ENCODE data around the gene CLK4. TPM values are rescaled to one million over a fixed set of nuclear protein-coding genes. Genes with fewer than 3 reads are reported as not detected.
A peak's percentile ranks its signal among the peaks of the same experiment; 100 is the strongest.

CLK4 gene
- total and polyA plus RNA-seq, 10 donors, result 30.2 to 95.9 (median 53.5) TPM

DNA sequence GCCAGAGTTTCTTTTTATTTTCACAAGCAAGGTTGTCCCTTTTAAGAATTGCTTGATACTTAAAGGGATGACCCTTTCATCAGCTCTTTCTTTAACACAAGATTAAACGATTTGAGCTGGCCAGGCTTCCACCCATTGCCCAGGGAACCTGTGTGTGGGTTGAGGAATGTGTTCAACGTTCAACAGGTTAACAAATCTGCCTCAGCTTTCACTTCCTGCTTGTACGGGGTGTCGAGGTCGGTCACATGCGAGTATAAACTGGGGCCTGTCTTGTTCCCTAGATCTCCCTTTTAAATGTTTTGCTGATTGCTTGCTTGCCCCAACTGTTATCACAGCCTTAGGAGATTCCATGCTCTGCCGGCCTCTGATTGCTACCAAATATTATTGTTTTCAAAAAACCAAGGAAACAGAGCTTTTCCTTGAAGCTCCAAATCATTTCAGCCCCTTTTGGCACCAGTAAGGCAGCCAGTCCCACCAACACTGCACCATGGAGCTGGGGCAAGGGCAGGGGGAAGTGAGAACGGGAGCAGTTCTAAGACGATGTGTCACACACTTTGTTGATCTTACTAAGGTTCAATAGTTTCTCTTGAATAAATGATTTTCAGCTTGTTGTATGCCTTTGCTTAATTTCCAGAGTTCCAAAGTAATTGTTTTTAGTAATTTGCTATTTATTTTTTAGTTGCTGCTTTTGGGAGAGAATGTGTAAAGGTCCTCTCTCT, 10.7 kb upstream of the CLK4 start:
- Histone ChIP-seq H3K4me3 (no peak overlapping the region), H3K27ac (peak overlapping the region in 2 of 8 donors; percentile 17 to 21), H3K4me1 (peaks cover 0 to 7% (median 0%) of the 10 kb centered on the region in 6 donors), H3K36me3 (no peaks in the 10 kb centered on the region), H3K9me3 (peaks cover 0 to 12% (median under 1%) of the 10 kb centered on the region in 8 donors), H3K27me3 (replicated peaks in 1 of 7) (no peaks in the 10 kb centered on the region)
- TF ChIP-seq, protein P1, sequence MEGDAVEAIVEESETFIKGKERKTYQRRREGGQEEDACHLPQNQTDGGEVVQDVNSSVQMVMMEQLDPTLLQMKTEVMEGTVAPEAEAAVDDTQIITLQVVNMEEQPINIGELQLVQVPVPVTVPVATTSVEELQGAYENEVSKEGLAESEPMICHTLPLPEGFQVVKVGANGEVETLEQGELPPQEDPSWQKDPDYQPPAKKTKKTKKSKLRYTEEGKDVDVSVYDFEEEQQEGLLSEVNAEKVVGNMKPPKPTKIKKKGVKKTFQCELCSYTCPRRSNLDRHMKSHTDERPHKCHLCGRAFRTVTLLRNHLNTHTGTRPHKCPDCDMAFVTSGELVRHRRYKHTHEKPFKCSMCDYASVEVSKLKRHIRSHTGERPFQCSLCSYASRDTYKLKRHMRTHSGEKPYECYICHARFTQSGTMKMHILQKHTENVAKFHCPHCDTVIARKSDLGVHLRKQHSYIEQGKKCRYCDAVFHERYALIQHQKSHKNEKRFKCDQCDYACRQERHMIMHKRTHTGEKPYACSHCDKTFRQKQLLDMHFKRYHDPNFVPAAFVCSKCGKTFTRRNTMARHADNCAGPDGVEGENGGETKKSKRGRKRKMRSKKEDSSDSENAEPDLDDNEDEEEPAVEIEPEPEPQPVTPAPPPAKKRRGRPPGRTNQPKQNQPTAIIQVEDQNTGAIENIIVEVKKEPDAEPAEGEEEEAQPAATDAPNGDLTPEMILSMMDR (IDR thresholded peaks at IDR 0.05 in 8 of 11, conservative IDR thresholded peaks at IDR 0.05 in 3 of 11), result no peak
- TF ChIP-seq POLR2AphosphoS5 (IDR thresholded peaks at IDR 0.05) (no peak), POLR2A (IDR thresholded peaks at IDR 0.05) (no peak)
- DNase-seq, result no peak
- intact Hi-C loops (cut with DNase I; ENCODE audit: low total_unique reads), result no loop called here
- 38 to 58% (median 52%) methylated on average over 9 of the region's 9 CpGs for WGBS, 5 donors

DNA sequence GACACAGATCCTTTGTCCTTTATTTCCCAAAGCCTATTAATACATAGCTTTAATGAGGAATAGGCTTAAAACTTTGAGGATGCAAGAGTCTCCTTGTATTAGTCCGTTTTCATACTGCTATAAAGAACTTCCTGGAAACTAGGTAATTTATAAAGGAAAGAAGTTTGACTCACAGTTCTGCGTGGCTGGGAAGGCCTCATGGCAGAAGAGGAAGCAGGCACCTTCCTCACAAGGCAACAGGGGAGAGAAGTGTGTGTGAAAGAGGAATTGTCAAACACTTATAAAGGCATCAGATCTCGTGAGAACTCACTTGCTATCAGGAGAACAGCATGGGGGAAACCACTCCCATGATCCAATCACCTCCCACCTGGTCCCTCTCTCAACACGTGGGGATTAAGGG, 5.4 kb upstream of the CLK4 start:
- no peaks in the 10 kb centered on the region for H3K27me3 ChIP-seq (replicated peaks in 1 of 7)
- TF ChIP-seq POLR2A (IDR thresholded peaks at IDR 0.05) (no peak), POLR2AphosphoS5 (IDR thresholded peaks at IDR 0.05) (no peak)
- TF ChIP-seq, protein P1 (IDR thresholded peaks at IDR 0.05 in 8 of 11, conservative IDR thresholded peaks at IDR 0.05 in 3 of 11), result no peak
- H3K4me1 ChIP-seq, result peaks cover 0 to 11% (median 4%) of the 10 kb centered on the region in 6 donors
- H3K9me3 ChIP-seq, result peaks cover 0 to 8% (median 0%) of the 10 kb centered on the region in 8 donors
- intact Hi-C loops (cut with DNase I; ENCODE audit: low total_unique reads), result no loop called here
- no peak for DNase-seq
- H3K27ac ChIP-seq, result no peak overlapping the region
- no peaks in the 10 kb centered on the region for H3K36me3 ChIP-seq
- 32 to 46% (median 38%) methylated on average over 4 of the region's 4 CpGs for WGBS, 5 donors
- H3K4me3 ChIP-seq, result no peak overlapping the region

DNA sequence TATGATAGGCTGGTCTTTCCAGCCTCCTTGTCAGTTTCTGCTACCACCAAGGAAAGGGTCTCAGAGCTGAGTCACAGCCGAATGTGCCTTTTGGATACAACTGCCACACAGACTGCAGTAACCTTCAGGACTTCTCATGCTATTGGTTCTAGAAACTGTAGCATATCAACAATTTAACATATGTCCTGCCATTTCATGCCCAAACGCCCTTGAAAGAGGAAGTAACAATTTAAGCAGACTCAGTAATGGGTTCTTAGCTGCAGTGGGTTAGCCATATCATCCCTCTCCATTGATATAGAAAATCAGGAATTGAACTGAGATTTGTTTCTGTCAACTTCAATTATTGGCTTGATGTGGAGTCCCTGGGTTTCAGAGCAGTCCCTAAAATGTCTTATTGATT, 4.1 kb upstream of the CLK4 start:
- no peaks in the 10 kb centered on the region for H3K36me3 ChIP-seq
- peaks cover 0 to 8% (median 0%) of the 10 kb centered on the region in 8 donors for H3K9me3 ChIP-seq
- 38 to 42% (median 39%) methylated on average over 2 of the region's 2 CpGs for WGBS, 5 donors
- DNase-seq, result no peak
- TF ChIP-seq, protein P1 (IDR thresholded peaks at IDR 0.05 in 8 of 11, conservative IDR thresholded peaks at IDR 0.05 in 3 of 11), result no peak
- TF ChIP-seq POLR2AphosphoS5 (IDR thresholded peaks at IDR 0.05) (no peak), POLR2A (IDR thresholded peaks at IDR 0.05) (no peak)
- no peak overlapping the region for H3K4me3 ChIP-seq
- H3K27me3 ChIP-seq (replicated peaks in 1 of 7), result no peaks in the 10 kb centered on the region
- H3K4me1 ChIP-seq, result peaks cover 0 to 16% (median 5%) of the 10 kb centered on the region in 6 donors
- peak overlapping the region in 2 of 8 donors; percentile 3 to 21 for H3K27ac ChIP-seq
- intact Hi-C loops (cut with DNase I; ENCODE audit: low total_unique reads), result no loop called here

DNA sequence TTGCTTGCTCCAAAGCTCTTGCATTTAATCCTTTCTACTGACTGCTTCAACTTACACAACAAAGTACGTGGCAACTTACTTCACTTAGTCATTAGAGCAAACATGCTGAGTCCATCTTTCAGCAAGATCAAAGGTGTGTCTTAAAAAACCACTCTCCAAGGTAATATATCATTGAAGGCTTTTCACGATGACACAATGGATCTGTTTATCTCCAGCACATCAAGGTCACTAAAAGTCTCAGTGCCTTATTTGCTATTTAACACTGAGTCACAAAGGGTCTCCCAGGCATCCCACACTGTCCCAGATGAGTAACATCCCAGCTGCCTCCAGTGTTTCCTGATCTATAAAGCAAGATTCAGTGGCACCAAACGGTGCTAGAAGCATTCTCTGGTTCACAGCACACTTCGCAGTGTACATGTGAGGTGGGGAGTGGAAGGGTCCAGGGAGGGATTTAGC, 3.7 kb upstream of the CLK4 start:
- no peaks in the 10 kb centered on the region for H3K27me3 ChIP-seq (replicated peaks in 1 of 7)
- H3K36me3 ChIP-seq, result no peaks in the 10 kb centered on the region
- TF ChIP-seq, protein P1 (IDR thresholded peaks at IDR 0.05 in 8 of 11, conservative IDR thresholded peaks at IDR 0.05 in 3 of 11), result no peak
- TF ChIP-seq POLR2A (IDR thresholded peaks at IDR 0.05) (no peak), POLR2AphosphoS5 (IDR thresholded peaks at IDR 0.05) (no peak)
- H3K27ac ChIP-seq, result peak overlapping the region in 2 of 8 donors; percentile 3 to 21
- no peak overlapping the region for H3K4me3 ChIP-seq
- H3K9me3 ChIP-seq, result peaks cover 0 to 8% (median 0%) of the 10 kb centered on the region in 8 donors
- peaks cover 0 to 20% (median 8%) of the 10 kb centered on the region in 6 donors for H3K4me1 ChIP-seq
- DNase-seq, result no peak
- intact Hi-C loops (cut with DNase I; ENCODE audit: low total_unique reads), result no loop called here
- 55 to 69% (median 63%) methylated on average over 4 of the region's 4 CpGs for WGBS, 5 donors
